ENCODE results near the gene PIK3IP1.
"Not testable (repeated sequence)": the region's sequence is repeated elsewhere in the genome, so short reads cannot be mapped to it uniquely, and the experiment has no call there.

Gene PIK3IP1, protein sequence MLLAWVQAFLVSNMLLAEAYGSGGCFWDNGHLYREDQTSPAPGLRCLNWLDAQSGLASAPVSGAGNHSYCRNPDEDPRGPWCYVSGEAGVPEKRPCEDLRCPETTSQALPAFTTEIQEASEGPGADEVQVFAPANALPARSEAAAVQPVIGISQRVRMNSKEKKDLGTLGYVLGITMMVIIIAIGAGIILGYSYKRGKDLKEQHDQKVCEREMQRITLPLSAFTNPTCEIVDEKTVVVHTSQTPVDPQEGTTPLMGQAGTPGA

DNA sequence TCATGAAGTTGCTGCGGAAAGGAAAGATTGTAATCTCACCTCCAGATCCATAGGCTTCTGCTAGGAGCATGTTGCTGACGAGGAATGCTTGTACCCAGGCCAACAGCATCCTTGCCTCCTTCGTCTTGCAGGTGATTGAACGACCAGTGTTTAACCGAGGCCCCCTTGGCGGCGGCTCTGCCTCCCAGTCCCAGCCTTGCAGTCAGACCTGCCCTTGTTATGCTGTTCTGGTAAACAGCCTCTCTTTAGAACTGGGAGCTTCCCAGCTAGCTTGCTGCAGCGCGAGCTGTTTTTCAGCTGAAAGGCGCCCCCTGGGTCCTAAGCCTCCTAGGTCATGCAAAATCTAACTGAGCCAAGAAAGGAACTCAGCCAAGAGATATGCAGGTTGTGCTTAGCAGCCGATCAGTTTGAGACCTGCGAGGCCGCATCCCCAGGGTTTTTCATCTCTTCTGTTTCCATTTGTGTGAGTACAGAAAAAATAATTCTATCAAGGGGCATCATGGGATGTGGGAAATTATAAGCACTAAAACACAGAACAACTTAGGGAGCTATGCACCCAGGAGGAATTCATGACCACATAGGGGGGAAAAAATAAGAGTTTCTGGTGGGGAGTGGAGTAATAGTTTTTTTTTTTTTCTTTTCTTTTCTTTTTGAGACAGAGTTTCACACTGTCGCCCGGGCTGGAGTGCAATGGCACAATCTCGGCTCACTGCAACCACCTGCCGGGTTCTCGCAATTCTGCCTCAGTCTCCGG lies at the start of gene PIK3IP1:
Gene PIK3IP1, minus strand, starts transcription at position 253 of the 754 bp plus-strand sequence. Its CDS starts 144 bp downstream, at position 109.
- DNase-seq: peak; percentile 74

GRCh38 chr22:31341386-31342088 lies 49.2 kb upstream of the PIK3IP1 start:
- DNase-seq: no peak

DNA sequence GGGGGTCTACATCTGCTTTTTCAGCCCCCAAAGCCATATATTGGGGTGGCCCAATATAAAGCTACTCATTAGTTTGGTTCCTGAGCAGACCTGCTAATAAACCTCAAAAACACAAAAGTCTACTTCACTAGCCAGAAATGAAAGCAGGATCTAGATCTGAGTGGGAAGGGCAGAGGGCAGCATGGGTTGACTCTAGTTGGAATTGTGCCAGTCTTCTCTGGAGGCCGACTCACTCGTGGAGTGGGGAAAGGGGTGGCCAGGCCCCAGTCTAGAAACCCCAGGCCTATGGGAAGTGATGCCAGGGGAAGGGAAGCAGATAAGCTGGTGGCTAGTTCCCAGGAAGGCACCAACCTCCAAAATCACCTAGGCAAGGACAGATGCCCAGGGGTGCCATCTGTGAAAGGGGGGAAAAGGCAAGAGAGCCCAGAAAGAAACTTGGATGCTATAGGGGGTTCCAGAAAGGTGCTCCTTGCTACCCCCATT lies 48.5 kb upstream of the PIK3IP1 start:
- DNase-seq: no peak

GRCh38 chr22:31340360-31340759 lies 48.1 kb upstream of the PIK3IP1 start:
- DNase-seq: no peak

- DNase-seq: no peak
Observed at GRCh38 chr22:31339148-31339832, 47.0 kb upstream of the PIK3IP1 start.

GRCh38 chr22:31337178-31337577 lies 44.9 kb upstream of the PIK3IP1 start:
- no peak for DNase-seq

DNA sequence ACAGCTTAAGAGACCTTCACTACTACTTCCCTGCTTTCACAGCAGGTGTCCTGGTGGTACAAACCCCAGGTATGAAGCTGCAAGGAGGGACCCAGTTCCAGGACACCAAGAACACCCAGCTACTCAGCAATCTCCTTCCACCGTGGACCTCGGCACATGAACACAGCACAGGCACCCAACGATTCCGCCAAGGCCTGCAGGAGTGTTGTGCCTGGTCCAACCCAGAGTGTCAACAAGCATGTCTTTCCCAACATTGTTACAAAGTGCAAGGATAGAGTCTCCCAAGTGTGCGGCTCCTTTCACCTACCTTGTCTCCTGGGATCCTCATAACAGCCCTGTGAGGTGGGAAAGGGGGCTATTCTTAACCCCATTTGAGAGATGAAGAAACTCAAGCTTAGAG lies 42.0 kb upstream of the PIK3IP1 start:
- no peak for DNase-seq

DNA sequence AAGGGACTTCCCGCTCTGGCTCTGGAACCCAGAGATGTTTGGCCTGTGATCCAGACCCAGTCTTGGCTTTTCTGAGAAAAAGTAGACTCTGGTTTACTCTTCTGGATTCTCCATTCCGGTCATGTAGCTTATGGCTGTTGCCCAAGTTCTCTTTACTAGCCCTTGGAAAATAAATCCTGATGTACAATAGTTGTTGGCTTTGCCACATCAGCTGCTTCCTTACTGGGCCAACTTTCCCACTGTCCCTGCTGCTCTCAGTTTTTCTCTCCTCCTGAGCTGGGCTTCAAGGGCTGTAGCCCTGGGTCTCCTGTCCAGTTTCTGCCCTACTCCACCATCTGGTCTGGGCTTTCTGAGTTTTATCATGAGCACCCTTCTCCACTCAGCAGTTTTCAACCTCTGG lies 41.4 kb upstream of the PIK3IP1 start:
- DNase-seq: no peak

- no peak for DNase-seq
Observed at GRCh38 chr22:31332886-31333285, 40.6 kb upstream of the PIK3IP1 start.

GRCh38 chr22:31332010-31332409 lies 39.7 kb upstream of the PIK3IP1 start:
- DNase-seq: no peak

DNA sequence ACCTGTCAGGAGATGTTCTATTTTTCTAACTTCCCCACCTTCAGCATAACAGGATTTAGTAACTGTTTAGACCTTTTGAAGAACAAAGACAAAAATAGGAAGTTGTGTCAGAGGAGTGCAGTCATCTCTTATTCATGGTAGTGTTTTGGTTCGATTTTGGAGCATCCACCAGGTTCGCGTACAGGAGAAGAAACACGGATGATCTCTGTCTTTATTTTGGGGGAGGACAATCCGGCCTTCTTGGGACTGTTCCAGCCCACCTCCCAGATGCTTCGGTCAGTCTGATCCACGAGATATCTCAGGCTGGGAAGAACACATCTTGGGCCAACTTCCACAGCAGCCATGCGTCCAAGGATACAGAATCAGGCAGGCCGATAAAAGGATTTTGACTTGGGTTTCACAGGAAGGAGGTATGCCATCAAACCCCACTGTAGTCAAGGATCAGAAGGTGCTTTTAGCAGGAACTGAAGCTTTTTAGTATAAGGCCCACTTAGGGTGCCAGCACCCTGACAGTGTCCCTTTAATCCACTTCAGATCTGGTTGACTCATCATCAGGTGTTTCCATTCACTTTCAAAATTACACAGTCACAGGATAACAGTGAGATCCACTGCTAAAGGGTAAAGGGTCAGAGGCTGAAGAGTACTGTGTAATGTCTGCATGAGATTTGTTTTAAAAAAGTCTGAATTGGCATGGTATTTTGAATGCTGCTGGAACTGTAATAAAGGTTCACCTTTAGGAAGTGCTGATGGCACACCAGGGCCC lies 37.3 kb upstream of the PIK3IP1 start:
- DNase-seq: no peak

DNA sequence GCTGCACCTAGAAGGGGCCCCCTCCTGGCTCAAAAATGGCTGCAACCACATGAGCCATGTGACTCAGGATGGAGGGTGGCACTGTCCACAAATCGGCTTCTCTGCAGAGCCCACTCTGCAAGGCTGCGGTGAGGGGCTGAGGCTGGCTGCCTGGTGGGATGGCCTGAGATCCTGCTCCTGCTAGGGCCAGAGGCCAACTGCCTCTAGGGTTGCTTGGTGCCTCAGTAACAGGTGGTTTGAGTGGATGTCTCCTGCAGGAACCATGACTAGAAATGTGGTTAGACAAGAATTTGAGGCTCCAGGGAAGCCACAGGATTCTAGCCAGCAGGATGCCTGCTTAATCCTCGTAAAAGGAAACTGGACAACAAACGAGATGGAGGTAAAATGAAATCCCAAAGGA lies 36.7 kb upstream of the PIK3IP1 start:
- DNase-seq: no peak

DNA sequence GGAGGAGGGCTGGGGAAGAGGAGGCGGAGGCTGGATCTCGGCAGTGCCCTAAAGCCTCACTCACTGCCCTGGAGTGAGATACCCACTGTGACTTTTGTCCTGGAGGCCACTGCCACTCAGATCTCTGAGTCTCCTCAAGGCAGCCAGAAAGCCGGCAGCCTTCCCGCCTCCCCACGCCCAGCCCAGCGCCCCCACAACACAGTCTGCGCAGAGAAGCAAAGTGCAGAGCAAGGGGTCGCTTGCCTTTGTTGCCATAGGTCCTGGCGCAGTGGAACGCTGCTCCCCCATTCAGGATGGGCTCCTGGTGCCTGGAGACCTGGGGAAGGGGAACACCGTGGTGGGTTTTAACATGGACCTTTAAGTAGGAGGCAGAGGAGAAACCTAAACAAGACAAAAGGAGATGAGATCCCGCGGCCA lies 36.3 kb upstream of the PIK3IP1 start:
- DNase-seq: no peak

DNA sequence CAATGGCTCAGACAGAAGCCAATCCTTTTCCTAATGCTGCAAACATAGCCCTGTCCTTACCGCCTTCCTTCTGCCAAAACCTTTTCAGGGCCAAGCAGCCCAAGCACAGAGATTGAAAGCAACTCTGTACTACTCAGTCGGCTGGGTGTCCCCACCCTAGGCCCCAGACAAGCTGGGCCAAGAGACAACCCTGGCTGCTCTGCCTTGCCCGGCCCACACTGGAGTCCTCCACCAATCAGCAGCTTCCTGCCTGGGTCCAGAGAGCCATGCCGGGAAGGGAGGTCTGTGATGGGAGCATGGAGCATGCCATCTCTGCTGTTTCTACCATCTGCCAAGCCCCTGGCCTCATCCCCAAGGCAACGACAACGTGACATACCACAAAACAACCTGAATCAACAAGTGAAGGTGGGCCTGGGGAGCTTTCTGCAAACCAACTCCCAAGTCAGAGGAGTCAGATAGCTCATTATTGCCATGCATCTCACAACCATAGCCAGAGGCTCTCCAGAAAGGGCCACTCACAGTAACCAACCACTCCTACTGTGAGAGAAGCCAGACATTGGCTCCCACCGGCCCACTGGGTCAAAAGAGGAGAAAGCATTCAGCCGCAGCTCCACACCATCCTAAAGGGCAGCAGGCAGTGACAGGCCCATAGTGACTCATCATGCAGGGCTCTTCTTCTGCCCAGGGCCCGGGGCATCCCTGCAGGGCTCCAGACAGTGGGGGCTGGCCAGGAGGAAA lies 35.7 kb upstream of the PIK3IP1 start:
- no peak for DNase-seq

DNA sequence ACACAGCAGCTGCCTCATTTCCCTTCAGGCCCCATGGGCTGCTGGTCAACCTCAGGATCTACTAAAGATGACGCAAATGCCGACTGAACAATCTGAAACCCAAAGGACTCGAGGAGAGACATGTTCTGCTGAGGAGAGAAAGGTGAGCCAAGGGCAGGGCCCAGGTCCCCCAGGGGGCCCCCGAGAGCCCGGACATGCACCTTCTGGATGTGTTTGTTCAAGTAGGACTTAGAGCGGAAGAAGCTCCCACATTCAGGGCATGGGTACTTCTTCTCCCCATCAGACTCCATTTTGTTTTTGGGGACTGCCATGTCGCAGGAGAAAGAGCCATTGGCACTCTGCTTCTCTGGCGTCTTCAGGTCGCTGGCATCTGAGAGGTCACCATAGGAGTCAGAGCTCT lies 34.6 kb upstream of the PIK3IP1 start:
- DNase-seq: no peak

DNA sequence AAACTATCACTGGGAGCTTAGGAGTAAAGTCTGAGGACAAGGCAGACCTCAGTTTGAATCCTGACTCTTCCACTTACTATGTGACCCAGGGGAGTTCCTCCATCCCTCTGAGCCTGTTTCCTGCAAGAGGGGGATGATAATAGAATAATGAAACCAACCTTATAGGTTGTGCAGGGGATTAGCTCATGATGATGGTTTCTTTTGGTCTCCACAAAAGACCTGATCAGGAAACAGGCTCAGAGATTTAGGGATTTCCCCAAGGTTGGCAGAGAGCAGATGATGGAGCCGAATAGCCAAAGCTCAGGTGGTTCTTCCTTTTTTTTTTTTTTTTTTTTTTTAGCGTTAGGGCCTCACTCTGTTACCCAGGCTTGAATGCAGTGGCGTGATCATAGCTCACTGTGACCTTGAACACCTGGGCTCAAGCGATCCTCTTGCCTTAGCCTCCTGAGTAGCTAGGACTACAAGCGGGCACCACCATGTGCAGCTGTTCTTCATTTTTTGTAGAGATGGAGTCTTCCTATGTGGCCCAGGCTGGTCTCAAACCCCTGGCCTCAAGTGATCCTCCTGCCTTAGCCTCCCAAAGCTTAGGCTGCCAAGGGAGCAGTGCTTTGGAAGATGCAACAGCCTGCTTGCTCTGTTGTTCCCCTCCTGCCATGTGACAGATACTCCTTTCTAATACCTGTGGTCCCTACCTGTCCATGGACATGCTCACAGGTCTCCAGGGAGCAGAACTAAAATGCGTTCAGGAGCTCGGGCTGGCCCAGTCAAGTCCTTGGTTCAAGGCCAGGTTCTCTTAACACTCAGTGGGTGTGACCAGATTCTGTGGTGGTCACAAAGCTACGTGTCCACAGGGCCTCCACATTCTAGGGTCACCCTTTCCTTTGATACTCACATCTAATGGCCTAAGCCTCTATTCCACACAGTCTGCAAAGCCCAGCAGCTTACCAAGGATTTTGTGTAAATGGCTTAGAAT lies 31.6 kb upstream of the PIK3IP1 start:
- DNase-seq: no peak

DNA sequence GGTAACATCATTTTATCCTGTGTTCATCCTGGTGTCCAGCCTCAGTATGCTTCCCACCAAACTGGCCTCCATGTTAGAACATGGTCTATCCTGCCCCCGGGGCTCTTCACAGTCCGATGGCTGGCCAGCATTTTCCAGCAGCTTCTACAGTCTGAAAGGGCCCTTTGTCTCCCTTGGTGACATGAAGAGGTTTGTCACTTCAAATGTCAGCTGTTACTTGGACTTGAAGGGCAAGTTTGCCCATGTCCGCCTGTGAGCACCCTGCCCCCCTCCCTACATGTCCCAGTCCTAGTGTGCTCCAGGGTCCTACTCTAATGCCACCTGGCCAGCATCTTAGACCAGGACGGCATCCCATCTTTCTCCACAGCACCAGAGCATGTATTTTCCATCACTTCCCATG lies 29.1 kb upstream of the PIK3IP1 start:
- DNase-seq: no peak

DNA sequence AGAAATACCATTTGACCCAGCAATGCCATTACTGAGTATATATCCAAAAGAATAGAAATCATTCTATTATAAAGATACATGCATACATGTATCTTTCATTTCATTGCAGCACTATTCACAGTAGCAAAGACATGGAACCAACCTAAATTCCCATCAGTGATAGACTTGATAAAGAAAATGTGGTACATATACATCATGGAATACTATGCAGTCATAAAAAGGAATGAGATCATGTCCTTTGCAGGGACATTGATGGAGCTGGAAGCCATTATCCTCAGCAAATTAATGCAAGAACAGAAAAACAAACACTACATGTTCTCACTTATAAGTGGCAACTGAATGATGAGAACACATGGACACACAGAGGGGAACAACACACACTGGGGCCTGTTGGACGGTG lies 21.9 kb upstream of the PIK3IP1 start:
- not testable (repeated sequence) for DNase-seq

- peak; percentile 55 for DNase-seq
Observed at GRCh38 chr22:31313366-31314147, 21.3 kb upstream of the PIK3IP1 start.

Measured in right hindlimb (tissue), 1 donor.